GM18498 (cell line): ENCODE results near the gene MAP4K4.

Experiments used
- ATAC-seq: cut with Tn5 transposase; IDR thresholded peaks from one replicate; pipeline ENCODE4 v1.9.1; 2021; ENCODE audit warnings: mild to moderate bottlenecking, moderate library complexity; ENCODE audit not compliant: unreplicated experiment

MAP4K4 gene

GRCh38 chr2:101808006-101808562, 110.6 kb downstream of the MAP4K4 start:
- no peak for ATAC-seq

DNA sequence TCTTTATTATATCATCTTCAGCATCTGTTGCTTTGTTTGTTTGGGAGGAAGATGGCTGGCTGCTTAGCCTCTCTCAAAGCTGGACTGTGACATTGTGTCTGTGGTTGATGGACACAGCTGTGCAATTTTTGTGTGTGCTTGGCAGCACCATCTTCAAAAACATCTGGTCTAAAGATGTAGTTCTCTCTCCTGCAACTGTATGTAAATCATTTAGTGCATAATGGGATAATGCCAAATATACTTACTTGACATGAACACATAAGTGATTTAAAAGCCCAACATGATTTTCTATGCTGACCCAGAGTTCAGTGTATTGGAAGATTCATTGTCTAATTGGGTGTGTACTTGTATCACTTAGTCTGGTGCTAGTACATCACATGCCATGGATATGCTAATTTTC, 112.2 kb downstream of the MAP4K4 start:
- no peak for ATAC-seq

- ATAC-seq = no peak
These were observed 113.9 kb downstream of the MAP4K4 start for GRCh38 chr2:101811226-101812015.

GRCh38 chr2:101812226-101812625, 114.7 kb downstream of the MAP4K4 start:
- ATAC-seq = no peak

- ATAC-seq = no peak
These were observed 117.2 kb downstream of the MAP4K4 start for GRCh38 chr2:101814752-101815151.

DNA sequence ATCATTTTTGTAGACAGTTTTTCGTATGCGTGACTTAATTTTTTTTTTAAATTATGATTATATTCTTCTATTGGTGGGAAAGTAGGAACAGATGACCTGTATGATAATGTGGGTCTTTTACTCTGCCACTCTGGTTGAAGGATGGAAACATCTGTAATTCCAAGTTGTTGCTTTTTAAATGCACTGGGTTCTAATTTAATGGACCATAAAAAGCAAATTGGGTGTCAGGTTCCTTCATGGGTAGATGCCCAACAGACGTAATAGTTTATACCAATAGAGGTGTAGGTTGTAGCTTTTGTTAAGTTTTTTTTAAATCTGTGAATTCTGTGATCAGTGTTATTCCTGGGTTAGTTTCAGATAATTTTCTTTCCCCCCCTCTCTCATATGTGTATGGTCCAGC, 117.6 kb downstream of the MAP4K4 start:
- no peak for ATAC-seq

DNA sequence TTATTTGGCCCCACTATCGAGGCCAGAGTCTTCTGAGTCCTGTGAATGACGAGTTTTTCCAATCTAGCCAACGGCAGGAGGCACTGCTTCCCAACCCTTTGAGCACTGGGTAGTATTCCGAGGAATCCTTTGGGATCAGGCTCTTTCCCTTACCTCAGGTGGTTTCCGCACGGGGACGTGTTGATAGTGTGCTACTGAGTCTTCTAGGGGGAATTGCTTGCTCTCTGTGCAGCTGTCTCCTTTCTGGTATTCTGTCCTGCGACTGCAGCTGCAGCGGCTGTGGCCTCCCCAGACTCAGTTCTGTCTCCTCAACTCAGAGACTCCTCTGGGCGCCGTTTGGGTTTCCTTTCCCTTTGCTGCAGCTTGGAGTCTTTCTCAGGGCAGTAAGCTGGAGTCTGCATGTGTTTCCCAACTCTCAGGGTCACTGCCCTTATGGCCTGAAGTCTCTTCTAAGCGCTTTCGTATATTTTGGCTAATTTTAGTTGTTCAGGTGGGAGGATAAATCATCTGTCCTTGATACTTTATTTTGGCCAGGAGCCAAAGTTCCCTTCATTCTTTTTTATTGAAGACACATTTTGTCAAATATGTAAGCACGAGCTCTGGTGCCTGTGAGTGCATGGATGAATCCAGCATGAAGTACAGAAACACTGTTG, 118.4 kb downstream of the MAP4K4 start:
- no peak for ATAC-seq

DNA sequence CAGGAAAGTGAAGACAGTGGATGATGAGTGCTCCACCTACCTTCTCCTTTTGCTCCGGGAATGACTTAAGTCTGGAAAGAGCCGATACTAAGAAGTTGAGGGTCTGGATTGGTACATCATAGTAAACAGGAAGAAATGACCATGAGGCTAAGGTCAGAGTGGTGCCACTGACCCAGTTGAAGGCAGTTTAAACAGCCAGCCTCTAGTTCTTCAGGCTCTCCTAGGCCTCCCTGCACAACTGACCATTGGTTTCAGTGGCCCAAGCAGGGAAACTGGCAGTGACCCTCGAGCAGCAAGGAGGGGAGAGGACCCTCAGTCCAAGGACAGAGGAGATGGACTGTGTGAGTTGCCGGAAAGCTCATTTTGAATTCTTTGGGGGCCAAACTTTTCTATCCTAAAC, 119.1 kb downstream of the MAP4K4 start:
- ATAC-seq = no peak

DNA sequence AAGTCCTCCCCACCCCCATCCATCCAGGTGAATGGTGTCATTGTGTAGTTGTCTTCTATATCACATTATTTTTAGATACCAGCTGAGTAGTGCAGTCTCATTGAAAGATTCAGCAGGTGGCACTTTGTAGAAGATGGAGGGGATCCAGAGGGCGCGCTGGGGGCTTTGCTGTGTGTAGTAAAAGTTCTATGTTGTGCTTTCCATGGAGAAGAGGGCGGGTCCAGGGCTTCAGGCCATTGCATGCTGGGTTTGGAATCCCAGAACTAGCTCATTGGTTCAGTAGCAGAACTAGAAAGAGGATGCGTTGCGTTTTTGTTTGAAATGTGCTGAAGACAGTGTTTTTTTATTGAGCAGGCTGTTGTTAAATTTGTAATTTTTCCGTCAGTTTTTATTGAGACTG, 120.0 kb downstream of the MAP4K4 start:
- ATAC-seq = no peak

DNA sequence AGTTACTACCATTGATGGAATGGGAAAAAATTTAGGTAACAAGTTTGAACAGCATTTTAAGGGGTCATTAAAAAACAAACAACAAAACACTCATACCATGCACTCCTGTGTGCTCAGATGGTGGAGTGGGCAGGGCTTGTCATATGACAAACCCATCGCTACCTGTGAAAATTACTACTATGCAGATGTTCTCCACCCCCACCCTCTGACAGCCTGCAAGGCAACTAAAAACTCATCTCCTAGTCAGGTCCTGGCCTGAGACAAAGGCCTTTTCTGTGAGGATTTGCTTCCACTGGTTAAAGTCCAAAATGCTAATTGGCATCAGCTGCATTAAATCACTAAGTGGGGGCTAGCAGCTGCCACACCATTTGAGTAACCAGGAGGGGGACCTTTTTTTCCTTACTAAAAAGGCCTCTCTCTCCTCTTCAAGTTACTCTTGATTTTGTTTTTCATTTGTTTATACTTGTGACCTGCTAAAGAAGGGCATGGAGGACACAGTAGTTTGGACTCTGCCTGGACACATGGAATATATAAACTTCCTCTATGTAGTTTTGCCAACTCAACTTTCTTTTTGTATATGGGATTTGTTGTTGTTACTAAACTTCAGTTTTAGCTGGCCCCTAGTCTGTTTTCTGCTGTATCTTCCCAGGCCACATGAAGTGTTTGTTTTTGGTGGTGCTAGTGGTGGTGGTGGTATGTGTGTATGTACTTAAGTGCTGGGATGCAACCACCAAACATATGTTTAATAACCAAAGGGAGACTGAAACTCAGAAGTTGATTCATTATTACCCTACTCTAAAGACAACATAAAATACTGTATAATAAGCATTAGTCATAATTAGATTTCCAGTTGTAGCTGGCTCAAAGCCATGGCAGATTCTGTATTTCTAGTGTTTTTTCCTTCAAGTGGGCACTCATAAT, 121.3 kb downstream of the MAP4K4 start:
- no peak for ATAC-seq

DNA sequence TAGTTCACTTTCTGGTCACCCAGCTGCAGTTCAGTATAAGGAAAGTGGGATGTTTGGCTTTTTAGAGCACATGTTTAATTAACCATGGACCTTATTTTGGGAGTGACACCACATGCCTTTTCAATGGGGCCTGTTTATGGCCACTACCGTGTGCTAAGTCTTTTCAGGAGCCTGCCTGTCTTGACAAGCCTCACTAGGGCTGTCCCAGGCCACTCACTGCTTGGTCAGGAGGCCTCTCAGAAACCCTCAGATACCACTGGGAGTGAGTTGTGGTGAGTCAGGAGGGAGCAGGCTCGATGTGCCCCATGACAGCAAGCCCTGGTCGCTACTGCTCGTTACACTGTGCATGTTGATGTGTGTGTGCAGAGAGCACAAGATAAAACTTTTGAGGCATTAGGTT, 123.0 kb downstream of the MAP4K4 start:
- no peak for ATAC-seq

DNA sequence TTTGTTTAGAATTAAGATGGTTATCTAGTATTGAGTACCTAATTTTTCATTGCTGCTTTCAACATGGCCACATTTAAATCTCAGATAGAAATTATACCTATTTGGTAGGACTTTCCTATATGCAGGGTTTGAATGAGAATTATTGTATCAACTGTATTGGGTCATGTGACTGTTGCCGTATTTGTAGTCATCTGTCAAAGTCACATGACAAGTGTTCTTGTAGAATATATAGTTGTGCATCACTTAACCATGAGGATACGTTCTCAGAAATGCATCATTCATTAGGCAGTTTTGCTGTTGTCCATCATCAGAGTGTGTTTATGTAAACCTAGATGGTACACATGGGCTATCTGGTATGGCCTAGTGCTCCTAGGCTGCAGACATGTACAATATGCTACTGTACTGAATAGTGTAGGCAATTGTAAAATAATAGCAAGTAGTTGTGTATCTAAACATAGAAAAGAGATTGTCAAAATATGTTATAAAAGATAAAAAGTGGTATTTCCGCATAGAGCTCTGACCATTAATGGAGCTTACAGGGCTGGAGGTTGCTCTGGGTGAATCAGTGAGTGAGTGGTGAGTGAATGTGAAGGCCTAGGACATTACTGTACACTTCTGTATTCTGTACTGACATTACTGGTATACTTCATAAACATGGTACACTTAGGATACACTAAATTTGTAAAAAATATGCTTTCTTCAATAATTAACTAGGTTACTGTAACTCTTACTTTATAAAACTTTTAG, 123.7 kb downstream of the MAP4K4 start:
- ATAC-seq = no peak

- ATAC-seq = no peak
These were observed 124.4 kb downstream of the MAP4K4 start for GRCh38 chr2:101821828-101822458.

GRCh38 chr2:101823347-101823791, 125.9 kb downstream of the MAP4K4 start:
- ATAC-seq = peak; percentile 81

GRCh38 chr2:101823859-101824258, 126.4 kb downstream of the MAP4K4 start:
- ATAC-seq = no peak

DNA sequence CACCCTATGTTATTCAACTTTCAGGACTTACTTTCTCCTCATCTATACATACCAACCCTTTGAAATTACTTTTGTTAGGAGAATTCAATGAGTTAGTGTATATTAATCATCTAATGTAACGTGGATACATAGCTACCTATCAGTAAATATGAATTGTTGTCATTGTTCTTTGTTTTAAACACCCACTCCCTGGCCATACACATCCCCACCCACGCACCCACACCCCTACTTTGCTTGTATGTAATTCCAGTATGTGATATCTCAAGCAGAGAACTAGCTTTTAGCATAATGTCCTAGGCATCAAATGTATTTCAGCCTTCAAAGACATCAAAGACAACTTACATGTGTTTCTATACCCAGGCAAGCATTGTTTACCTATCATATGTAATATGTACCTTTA, 129.2 kb downstream of the MAP4K4 start:
- ATAC-seq = no peak

GRCh38 chr2:101827246-101827645, 129.7 kb downstream of the MAP4K4 start:
- no peak for ATAC-seq

DNA sequence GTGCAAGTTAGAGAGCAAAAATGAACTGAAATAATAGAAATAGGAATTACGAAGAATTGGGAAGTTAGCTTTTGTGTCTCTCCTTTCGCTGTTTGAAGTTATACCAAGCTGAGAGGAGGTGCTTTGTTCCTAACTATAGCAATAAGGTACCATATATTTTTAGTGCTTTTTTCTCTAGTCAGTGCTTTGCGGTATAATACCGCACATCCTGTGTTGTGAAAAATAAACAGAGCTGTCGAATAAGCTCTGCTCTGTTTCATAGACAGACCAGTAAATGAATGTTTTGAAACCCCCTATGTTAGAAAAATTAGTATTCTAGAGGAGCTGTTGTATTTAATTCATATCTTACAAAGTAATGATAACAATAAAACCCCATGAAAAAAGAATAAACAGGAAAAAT, 130.8 kb downstream of the MAP4K4 start:
- no peak for ATAC-seq

- ATAC-seq = no peak
These were observed 131.3 kb downstream of the MAP4K4 start for GRCh38 chr2:101828673-101829334.
